Astrocyte (in vitro differentiated cells and primary cell): ENCODE data around the gene SPOCK1.

Experiments used
- CTCF ChIP-seq: IDR thresholded peaks from 2 replicates; pipeline ENCODE4 v1.5.1; 2011; ENCODE audit warnings: low read depth, mild to moderate bottlenecking, inconsistent platforms, low read length, moderate library complexity; ENCODE audit not compliant: insufficient read depth
- EZH2 ChIP-seq: IDR thresholded peaks from 2 replicates; pipeline ENCODE4 v1.6.1; 2012; ENCODE audit warnings: mild to moderate bottlenecking, low read length, inconsistent platforms; ENCODE audit not compliant: insufficient read depth

GRCh38 chr5:137234973-137235943 is 263.9 kb downstream of the SPOCK1 start:
- no peak for TF ChIP-seq EZH2
- TF ChIP-seq CTCF, result peak; percentile 3
